Stimulated activated naive B cell treated with anti-CD40 and anti-IgM and Interleukin-4, amounts not matched to agents 10 μg/mL and 1 μg/mL and 100 μg/mL, for 72 hours (primary cell): Measurements from ENCODE around the gene PARP6.

ENCODE experiments used
- ATAC-seq, 2 donors: fragments of 150-1000 bp; cut with Tn5 transposase; replicated peaks; 2 replicates each; pipeline ENCODE4 v1.10.0; 2021; ENCODE audit warnings: moderate library complexity in 1 of 2
- DNase-seq: peaks from one replicate; pipeline ENCODE4 v3.0.0; 2021
- H3K27ac Mint-ChIP-seq: one replicate; pipeline ENCODE4 v1.8.0; 2022; ENCODE audit warnings: mild to moderate bottlenecking, mixed read lengths
- H3K27me3 Mint-ChIP-seq, 2 donors: one replicate each; pipeline ENCODE4 v1.8.0; 2022; ENCODE audit warnings: mixed read lengths in 2 of 2
- H3K36me3 Mint-ChIP-seq, 2 donors: one replicate each; pipeline ENCODE4 v1.8.0; 2022; ENCODE audit warnings: mixed read lengths in 2 of 2, mild to moderate bottlenecking in 1 of 2
- H3K4me1 Mint-ChIP-seq, 2 donors: one replicate each; pipeline ENCODE4 v1.8.0; 2022; ENCODE audit warnings: mixed read lengths in 2 of 2, mild to moderate bottlenecking in 1 of 2
- H3K4me3 Mint-ChIP-seq, 2 donors: one replicate each; pipeline ENCODE4 v1.8.0; 2022; ENCODE audit warnings: mild to moderate bottlenecking in 2 of 2, mixed read lengths in 2 of 2, moderate library complexity in 1 of 2
- H3K9me3 Mint-ChIP-seq, 2 donors: one replicate each; pipeline ENCODE4 v1.8.0; 2022; ENCODE audit warnings: mixed read lengths in 2 of 2, mild to moderate bottlenecking in 1 of 2

PARP6 gene

GRCh38 chr15:72272213-72272996 lies at the start of gene PARP6:
PARP6 (minus strand) TSS chr15:72272554; CDS start chr15:72267477, 5,077 bp downstream.
- H3K27me3 Mint-ChIP-seq: no peaks in the 10 kb centered on the region
- peaks cover 27 to 41% of the 10 kb centered on the region in 2 donors for H3K4me1 Mint-ChIP-seq
- peaks cover 8 to 15% of the 10 kb centered on the region in 2 donors for H3K36me3 Mint-ChIP-seq
- H3K9me3 Mint-ChIP-seq: no peaks in the 10 kb centered on the region
- DNase-seq (peak; percentile 100), ATAC-seq (peak; percentile 97 to 98)
- peak within 1 kb of the TSS; percentile 88 to 93 for H3K4me3 Mint-ChIP-seq
- peak within 1 kb of the TSS; percentile 93 for H3K27ac Mint-ChIP-seq

- Mint-ChIP-seq H3K4me3 (peak within 1 kb of the TSS; percentile 85), H3K9me3 (peaks cover 10 to 11% of the 10 kb centered on the region in 2 donors), H3K27me3 (peaks cover 0 to 6% of the 10 kb centered on the region in 2 donors), H3K4me1 (peaks cover 17% of the 10 kb centered on the region in 2 donors), H3K27ac (peak within 1 kb of the TSS; percentile 89), H3K36me3 (peaks cover 15 to 19% of the 10 kb centered on the region in 2 donors)
- DNase-seq: peak; percentile 74
- ATAC-seq: peak; percentile 84 to 90
These were observed 47.8 kb upstream of the PARP6 start, which contains the start of gene CELF6 for GRCh38 chr15:72319985-72320671. CELF6 (minus strand) TSS chr15:72320157; CDS start chr15:72319874, 283 bp downstream.

GRCh38 chr15:72319360-72319984 lies 47.1 kb upstream of the PARP6 start:
- Mint-ChIP-seq H3K4me1 (peaks cover 17% of the 10 kb centered on the region in 2 donors), H3K4me3 (peak overlapping the region; percentile 74 to 76), H3K27ac (no peak overlapping the region), H3K27me3 (peaks cover 0 to 6% of the 10 kb centered on the region in 2 donors), H3K36me3 (peaks cover 9 to 13% of the 10 kb centered on the region in 2 donors), H3K9me3 (peaks cover 7 to 8% of the 10 kb centered on the region in 2 donors)
- ATAC-seq: peak; percentile 65 to 68
- DNase-seq: peak; percentile 15

- peaks cover 2 to 3% of the 10 kb centered on the region in 2 donors for H3K36me3 Mint-ChIP-seq
- peaks cover 0 to 2% of the 10 kb centered on the region in 2 donors for H3K9me3 Mint-ChIP-seq
- H3K4me1 Mint-ChIP-seq: peaks cover 17% of the 10 kb centered on the region in 2 donors
- peak overlapping the region; percentile 44 for H3K27ac Mint-ChIP-seq
- no peak for DNase-seq
- peaks cover 0 to 6% of the 10 kb centered on the region in 2 donors for H3K27me3 Mint-ChIP-seq
- ATAC-seq: no peak
- peak overlapping the region; percentile 74 to 76 for H3K4me3 Mint-ChIP-seq
These were observed 46.1 kb upstream of the PARP6 start for GRCh38 chr15:72318408-72318942.

GRCh38 chr15:72315706-72316370 lies 43.5 kb upstream of the PARP6 start:
- no peak overlapping the region for H3K27ac Mint-ChIP-seq
- H3K27me3 Mint-ChIP-seq: peaks cover 0 to 6% of the 10 kb centered on the region in 2 donors
- ATAC-seq (no peak), DNase-seq (no peak)
- H3K4me3 Mint-ChIP-seq: no peak overlapping the region
- peaks cover 0 to 2% of the 10 kb centered on the region in 2 donors for H3K9me3 Mint-ChIP-seq
- H3K4me1 Mint-ChIP-seq: peaks cover 16 to 22% of the 10 kb centered on the region in 2 donors
- H3K36me3 Mint-ChIP-seq: peaks cover 0 to 2% of the 10 kb centered on the region in 2 donors

GRCh38 chr15:72313881-72314280 lies 41.5 kb upstream of the PARP6 start:
- Mint-ChIP-seq H3K4me3 (no peak overlapping the region), H3K4me1 (peaks cover 3 to 9% of the 10 kb centered on the region in 2 donors), H3K36me3 (no peaks in the 10 kb centered on the region), H3K9me3 (peaks cover 0 to under 1% of the 10 kb centered on the region in 2 donors), H3K27me3 (peaks cover 0 to 2% of the 10 kb centered on the region in 2 donors), H3K27ac (no peak overlapping the region)
- DNase-seq: no peak
- no peak for ATAC-seq

- Mint-ChIP-seq H3K9me3 (no peaks in the 10 kb centered on the region), H3K36me3 (no peaks in the 10 kb centered on the region), H3K4me1 (peaks cover 0 to 5% of the 10 kb centered on the region in 2 donors), H3K27me3 (no peaks in the 10 kb centered on the region), H3K27ac (no peak overlapping the region), H3K4me3 (no peak overlapping the region)
- DNase-seq (no peak), ATAC-seq (no peak)
These were observed 41.1 kb upstream of the PARP6 start for GRCh38 chr15:72313448-72313840.

GRCh38 chr15:72312605-72313447 lies 40.5 kb upstream of the PARP6 start:
- Mint-ChIP-seq H3K27ac (no peak overlapping the region), H3K9me3 (no peaks in the 10 kb centered on the region), H3K4me1 (peaks cover 0 to 5% of the 10 kb centered on the region in 2 donors), H3K36me3 (no peaks in the 10 kb centered on the region), H3K27me3 (no peaks in the 10 kb centered on the region), H3K4me3 (no peak overlapping the region)
- DNase-seq (peak; percentile 52), ATAC-seq (peak; percentile 98 to 99)

GRCh38 chr15:72307026-72307425 lies 34.7 kb upstream of the PARP6 start:
- ATAC-seq (no peak), DNase-seq (no peak)
- peaks cover 0 to 6% of the 10 kb centered on the region in 2 donors for H3K36me3 Mint-ChIP-seq
- no peak overlapping the region for H3K27ac Mint-ChIP-seq
- H3K27me3 Mint-ChIP-seq: no peaks in the 10 kb centered on the region
- H3K4me1 Mint-ChIP-seq: peaks cover 6 to 9% of the 10 kb centered on the region in 2 donors
- H3K9me3 Mint-ChIP-seq: no peaks in the 10 kb centered on the region
- H3K4me3 Mint-ChIP-seq: no peak overlapping the region

GRCh38 chr15:72306211-72306785 lies 33.9 kb upstream of the PARP6 start:
- H3K36me3 Mint-ChIP-seq: peaks cover 0 to 6% of the 10 kb centered on the region in 2 donors
- no peaks in the 10 kb centered on the region for H3K9me3 Mint-ChIP-seq
- peak; percentile 38 to 46 for ATAC-seq
- H3K4me3 Mint-ChIP-seq: no peak overlapping the region
- H3K27ac Mint-ChIP-seq: no peak overlapping the region
- DNase-seq: no peak
- no peaks in the 10 kb centered on the region for H3K27me3 Mint-ChIP-seq
- peaks cover 6 to 7% of the 10 kb centered on the region in 2 donors for H3K4me1 Mint-ChIP-seq

GRCh38 chr15:72304596-72304995 lies 32.2 kb upstream of the PARP6 start:
- DNase-seq: no peak
- no peak overlapping the region for H3K4me3 Mint-ChIP-seq
- no peaks in the 10 kb centered on the region for H3K27me3 Mint-ChIP-seq
- H3K4me1 Mint-ChIP-seq: peaks cover 6 to 7% of the 10 kb centered on the region in 2 donors
- ATAC-seq: no peak
- peaks cover 0 to 6% of the 10 kb centered on the region in 2 donors for H3K36me3 Mint-ChIP-seq
- no peaks in the 10 kb centered on the region for H3K9me3 Mint-ChIP-seq
- no peak overlapping the region for H3K27ac Mint-ChIP-seq

GRCh38 chr15:72302955-72303354 lies 30.6 kb upstream of the PARP6 start:
- no peaks in the 10 kb centered on the region for H3K9me3 Mint-ChIP-seq
- H3K27ac Mint-ChIP-seq: no peak overlapping the region
- DNase-seq (no peak), ATAC-seq (no peak)
- H3K36me3 Mint-ChIP-seq: peaks cover 0 to 6% of the 10 kb centered on the region in 2 donors
- no peaks in the 10 kb centered on the region for H3K27me3 Mint-ChIP-seq
- peaks cover 6 to 7% of the 10 kb centered on the region in 2 donors for H3K4me1 Mint-ChIP-seq
- H3K4me3 Mint-ChIP-seq: no peak overlapping the region
